ENCODE data around the gene ARHGEF19. TPM values are rescaled to one million over a fixed set of nuclear protein-coding genes. Genes with fewer than 3 reads are reported as not detected.

Gene ARHGEF19
- total RNA-seq, 4 donors from 2014 or later = 11.9 to 32.3 (median 17.5) TPM

DNA sequence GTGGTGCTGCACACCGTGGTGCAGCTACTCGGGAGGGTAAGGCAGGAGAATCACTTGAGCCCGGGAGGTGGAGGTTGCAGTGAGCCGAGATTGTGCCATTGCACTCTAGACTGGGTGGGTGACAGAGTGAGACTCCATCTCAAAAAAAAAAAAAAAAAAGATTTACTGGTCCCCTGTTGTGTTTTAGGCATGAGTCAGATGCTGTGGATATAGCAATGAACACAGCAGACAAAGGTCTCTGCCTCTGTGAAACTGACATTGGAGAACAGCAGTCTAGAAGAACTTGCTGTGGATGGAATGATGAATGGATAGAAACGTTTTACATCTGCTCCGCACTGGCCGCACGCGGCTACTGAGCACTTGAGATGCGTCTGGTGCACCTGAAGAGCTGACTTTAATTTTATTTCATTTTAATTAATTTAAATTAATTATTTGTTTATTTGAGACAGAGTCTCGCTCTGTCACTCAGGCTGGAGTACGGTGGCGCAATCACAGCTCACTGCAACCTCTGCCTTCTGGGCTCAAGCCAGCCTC, 32.1 kb downstream of the ARHGEF19 start:
- TF ChIP-seq, protein P1, sequence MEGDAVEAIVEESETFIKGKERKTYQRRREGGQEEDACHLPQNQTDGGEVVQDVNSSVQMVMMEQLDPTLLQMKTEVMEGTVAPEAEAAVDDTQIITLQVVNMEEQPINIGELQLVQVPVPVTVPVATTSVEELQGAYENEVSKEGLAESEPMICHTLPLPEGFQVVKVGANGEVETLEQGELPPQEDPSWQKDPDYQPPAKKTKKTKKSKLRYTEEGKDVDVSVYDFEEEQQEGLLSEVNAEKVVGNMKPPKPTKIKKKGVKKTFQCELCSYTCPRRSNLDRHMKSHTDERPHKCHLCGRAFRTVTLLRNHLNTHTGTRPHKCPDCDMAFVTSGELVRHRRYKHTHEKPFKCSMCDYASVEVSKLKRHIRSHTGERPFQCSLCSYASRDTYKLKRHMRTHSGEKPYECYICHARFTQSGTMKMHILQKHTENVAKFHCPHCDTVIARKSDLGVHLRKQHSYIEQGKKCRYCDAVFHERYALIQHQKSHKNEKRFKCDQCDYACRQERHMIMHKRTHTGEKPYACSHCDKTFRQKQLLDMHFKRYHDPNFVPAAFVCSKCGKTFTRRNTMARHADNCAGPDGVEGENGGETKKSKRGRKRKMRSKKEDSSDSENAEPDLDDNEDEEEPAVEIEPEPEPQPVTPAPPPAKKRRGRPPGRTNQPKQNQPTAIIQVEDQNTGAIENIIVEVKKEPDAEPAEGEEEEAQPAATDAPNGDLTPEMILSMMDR (IDR thresholded peaks at IDR 0.05) = no peak
- TF ChIP-seq POLR2A (IDR thresholded peaks at IDR 0.05) = no peak
- no peaks in the 10 kb centered on the region for H3K9me3 ChIP-seq
- H3K4me3 ChIP-seq (replicated peaks in 1 of 3) = no peak overlapping the region
- no peaks in the 10 kb centered on the region for H3K27me3 ChIP-seq
- peak overlapping the region in 1 of 3 donors; percentile 92 for H3K27ac ChIP-seq
- intact Hi-C loops (cut with DNase I) = no loop called here
- WGBS, 2 donors = 67 to 70% methylated on average over 13 of the region's 13 CpGs
- peaks cover 21 to 57% of the 10 kb centered on the region in 2 donors for H3K4me1 ChIP-seq
- H3K36me3 ChIP-seq = no peaks in the 10 kb centered on the region
- no peak for DNase-seq

DNA sequence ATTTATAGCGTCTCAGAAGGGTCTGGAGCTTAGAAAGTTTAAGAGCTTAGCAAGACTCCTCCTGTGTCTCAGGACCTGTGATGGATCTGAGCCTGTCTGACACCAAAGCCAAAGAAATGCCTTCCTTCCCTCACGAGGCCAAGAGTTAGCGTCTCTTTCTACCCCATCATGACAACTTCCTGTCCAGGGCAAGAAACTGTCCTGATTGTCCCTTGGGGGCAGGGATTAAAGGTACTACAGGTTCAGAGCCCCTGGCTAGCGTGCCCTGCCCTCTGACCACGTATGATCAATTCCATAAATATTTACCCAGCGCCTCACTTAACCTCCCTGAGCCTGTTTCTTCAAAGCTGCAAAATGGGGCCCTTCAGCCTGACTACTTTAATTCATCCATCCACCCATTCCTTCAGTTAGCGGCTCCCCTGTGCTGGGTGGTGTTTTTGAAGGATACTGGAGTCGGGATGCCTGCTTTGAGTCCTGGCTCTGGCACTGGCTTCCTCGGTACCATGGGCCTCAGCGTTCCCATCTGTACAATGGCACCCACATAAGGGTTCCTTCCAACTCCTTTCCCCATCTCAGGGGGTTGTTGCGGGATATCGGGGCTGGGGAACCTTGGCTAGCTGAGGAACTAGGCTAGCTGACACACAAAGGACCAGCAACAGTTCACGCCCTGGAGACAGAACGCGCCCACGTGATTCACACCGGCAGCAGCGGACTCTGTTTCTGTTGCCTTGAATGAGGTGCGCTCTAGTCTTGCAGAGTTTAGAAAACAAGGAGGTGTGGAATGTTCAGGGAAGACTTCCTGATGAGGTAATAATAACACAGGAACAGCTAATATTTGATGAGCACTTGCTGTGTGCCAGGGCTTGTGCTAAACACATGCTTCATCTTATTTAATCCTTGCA, 33.6 kb downstream of the ARHGEF19 start:
- intact Hi-C loops (cut with DNase I) = loop anchor here (5.0 kb wide), 1 partner anchor 37 kb away; no protein-coding TSS in a partner anchor
- WGBS, 2 donors = 88 to 91% methylated on average over 19 of the region's 19 CpGs

DNA sequence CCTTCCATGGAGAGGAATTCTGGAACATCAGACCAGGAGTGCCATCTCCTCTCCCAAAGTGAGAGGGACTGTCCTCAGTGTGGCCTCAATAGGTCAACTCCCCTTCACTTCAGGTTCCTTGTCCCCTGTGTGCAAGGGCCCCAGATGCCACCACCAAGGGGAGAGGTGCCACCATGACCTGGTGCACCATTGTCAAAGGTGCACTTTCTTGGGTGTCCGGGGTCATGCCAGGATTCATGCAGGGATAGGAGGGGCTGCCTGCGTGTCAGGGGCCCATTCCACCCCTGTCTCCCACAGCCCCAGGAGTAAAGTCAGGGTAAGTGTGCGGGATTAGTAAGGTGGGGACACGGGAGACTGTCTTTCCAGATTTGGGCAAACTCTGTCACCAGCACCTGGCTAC, 35.1 kb downstream of the ARHGEF19 start:
- Histone ChIP-seq H3K4me1 (peaks cover 31 to 67% of the 10 kb centered on the region in 2 donors), H3K4me3 (replicated peaks in 1 of 3) (no peak overlapping the region), H3K27me3 (no peaks in the 10 kb centered on the region), H3K36me3 (no peaks in the 10 kb centered on the region), H3K9me3 (no peaks in the 10 kb centered on the region), H3K27ac (peak overlapping the region in 2 of 3 donors; percentile 93 to 97)
- 89 to 98% methylated on average over 4 of the region's 4 CpGs for WGBS, 2 donors
- TF ChIP-seq, protein P1 (IDR thresholded peaks at IDR 0.05) = no peak
- no peak for TF ChIP-seq POLR2A (IDR thresholded peaks at IDR 0.05)
- no peak for DNase-seq
- intact Hi-C loops (cut with DNase I) = loop anchor here (5.0 kb wide), 1 partner anchor 35 kb away; no protein-coding TSS in a partner anchor

More for the DNA sequence above, 33.6 kb downstream of the ARHGEF19 start:
- no peak for DNase-seq
- Histone ChIP-seq H3K4me3 (replicated peaks in 1 of 3) (no peak overlapping the region), H3K9me3 (no peaks in the 10 kb centered on the region), H3K4me1 (peaks cover 26 to 71% of the 10 kb centered on the region in 2 donors), H3K27me3 (no peaks in the 10 kb centered on the region), H3K27ac (peak overlapping the region in 1 of 3 donors; percentile 24), H3K36me3 (no peaks in the 10 kb centered on the region)
- no peak for TF ChIP-seq POLR2A (IDR thresholded peaks at IDR 0.05)
- TF ChIP-seq, protein P1 (IDR thresholded peaks at IDR 0.05) = no peak

DNA sequence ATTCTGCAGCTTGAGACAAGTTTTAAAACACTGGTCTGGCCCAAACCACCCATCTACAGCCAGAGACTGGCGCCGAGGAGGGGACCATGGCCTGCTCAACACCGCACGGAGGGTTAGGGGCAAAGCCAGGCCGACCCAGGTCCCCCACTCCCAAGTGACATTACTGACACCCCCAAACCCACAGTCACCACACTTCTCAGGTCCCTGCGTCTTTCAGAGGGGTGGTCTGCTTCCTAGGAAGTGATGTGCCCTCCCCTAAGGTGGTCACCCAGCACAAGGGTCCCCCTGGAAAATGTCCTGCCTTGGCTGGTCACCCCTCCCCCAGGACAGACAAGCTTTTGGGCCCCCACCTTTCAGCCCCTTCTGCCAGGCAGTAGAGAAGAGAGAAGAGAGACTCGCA, 35.8 kb downstream of the ARHGEF19 start:
- TF ChIP-seq, protein P1 (IDR thresholded peaks at IDR 0.05) = no peak
- no peak for TF ChIP-seq POLR2A (IDR thresholded peaks at IDR 0.05)
- Histone ChIP-seq H3K9me3 (no peaks in the 10 kb centered on the region), H3K36me3 (no peaks in the 10 kb centered on the region), H3K4me1 (peaks cover 28 to 60% of the 10 kb centered on the region in 2 donors), H3K27me3 (no peaks in the 10 kb centered on the region), H3K4me3 (replicated peaks in 1 of 3) (no peak overlapping the region), H3K27ac (peak overlapping the region; percentile 93 to 97 (median 96))
- 82 to 87% methylated on average over 3 to 6 of the region's 7 CpGs for WGBS, 2 donors
- intact Hi-C loops (cut with DNase I) = loop anchor here (5.0 kb wide), 1 partner anchor 34 kb away; no protein-coding TSS in a partner anchor
- DNase-seq = no peak

Data from thyroid gland (tissue), 4 donors.